Neural crest cell (in vitro differentiated cells): ENCODE data around the gene CENPP. TPM values are rescaled to one million over a fixed set of nuclear protein-coding genes. Genes with fewer than 3 reads are reported as not detected.
A peak's percentile ranks its signal among the peaks of the same experiment; 100 is the strongest.

Source experiments
- DNase-seq: peaks from one replicate; pipeline ENCODE4 v3.0.0; 2021; ENCODE audit warnings: low read depth, mixed read lengths, low spot score
- H3K27ac Mint-ChIP-seq: one replicate; pipeline ENCODE4 v1.8.0; 2021; ENCODE audit warnings: mild to moderate bottlenecking, mixed read lengths; ENCODE audit not compliant: unreplicated experiment
- H3K27me3 Mint-ChIP-seq: 2 replicates; pipeline ENCODE4 v1.8.0; 2021; ENCODE audit warnings: low read depth, mild to moderate bottlenecking, mixed read lengths
- H3K36me3 Mint-ChIP-seq: 2 replicates; pipeline ENCODE4 v1.8.0; 2021; ENCODE audit warnings: low read depth, mild to moderate bottlenecking, mixed read lengths
- H3K4me1 Mint-ChIP-seq: 2 replicates; pipeline ENCODE4 v1.8.0; 2021; ENCODE audit warnings: mixed read lengths
- H3K4me3 Mint-ChIP-seq: one replicate; pipeline ENCODE4 v1.8.0; 2021; ENCODE audit warnings: mild to moderate bottlenecking, mixed read lengths
- H3K9me3 Mint-ChIP-seq: 2 replicates; pipeline ENCODE4 v1.8.0; 2021; ENCODE audit warnings: mixed read lengths
- long read RNA-seq: library from polyadenylated mRNA; unstranded; transcript quantifications from one replicate; pipeline ENCODE4 v2.0.0, GENCODE V29; 2020
- total RNA-seq: library from RNA; stranded (reverse); gene quantifications from 2 replicates; pipeline ENCODE4 v1.2.1, GENCODE V29; 2021
- TF ChIP-seq, protein P1 (sequence below): fragments of 200-600 bp; sonication (generic); conservative IDR thresholded peaks from 2 replicates; pipeline ENCODE4 v1.5.0; 2021; ENCODE audit warnings: antibody characterized with exemption, mild to moderate bottlenecking

The CENPP gene
- total RNA-seq: 15.7 and 17.9 TPM in 2 replicates
- long read RNA-seq, partial matches to known transcripts: 0 of 1 reads
- long read RNA-seq, other reads (novel, unspliced or antisense): 1 of 1 reads

GRCh38 chr9:92325269-92325990, at the start of gene CENPP, which contains the start of gene NOL8:
Gene CENPP, plus strand, starts transcription at chr9:92325953.
Gene NOL8, minus strand, starts transcription at chr9:92325350. Its CDS starts 1,189 bp downstream, at chr9:92324161.
- peak within 1 kb of the TSS; percentile 99 for H3K4me3 Mint-ChIP-seq
- H3K27ac Mint-ChIP-seq: peak within 1 kb of the TSS; percentile 99
- TF ChIP-seq, protein P1, sequence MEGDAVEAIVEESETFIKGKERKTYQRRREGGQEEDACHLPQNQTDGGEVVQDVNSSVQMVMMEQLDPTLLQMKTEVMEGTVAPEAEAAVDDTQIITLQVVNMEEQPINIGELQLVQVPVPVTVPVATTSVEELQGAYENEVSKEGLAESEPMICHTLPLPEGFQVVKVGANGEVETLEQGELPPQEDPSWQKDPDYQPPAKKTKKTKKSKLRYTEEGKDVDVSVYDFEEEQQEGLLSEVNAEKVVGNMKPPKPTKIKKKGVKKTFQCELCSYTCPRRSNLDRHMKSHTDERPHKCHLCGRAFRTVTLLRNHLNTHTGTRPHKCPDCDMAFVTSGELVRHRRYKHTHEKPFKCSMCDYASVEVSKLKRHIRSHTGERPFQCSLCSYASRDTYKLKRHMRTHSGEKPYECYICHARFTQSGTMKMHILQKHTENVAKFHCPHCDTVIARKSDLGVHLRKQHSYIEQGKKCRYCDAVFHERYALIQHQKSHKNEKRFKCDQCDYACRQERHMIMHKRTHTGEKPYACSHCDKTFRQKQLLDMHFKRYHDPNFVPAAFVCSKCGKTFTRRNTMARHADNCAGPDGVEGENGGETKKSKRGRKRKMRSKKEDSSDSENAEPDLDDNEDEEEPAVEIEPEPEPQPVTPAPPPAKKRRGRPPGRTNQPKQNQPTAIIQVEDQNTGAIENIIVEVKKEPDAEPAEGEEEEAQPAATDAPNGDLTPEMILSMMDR: no peak
- DNase-seq: peak; percentile 67
- no peaks in the 10 kb centered on the region for H3K27me3 Mint-ChIP-seq
- H3K9me3 Mint-ChIP-seq: no peaks in the 10 kb centered on the region
- H3K4me1 Mint-ChIP-seq: peaks cover 30% of the 10 kb centered on the region
- no peaks in the 10 kb centered on the region for H3K36me3 Mint-ChIP-seq

GRCh38 chr9:92276331-92277032, 49.3 kb upstream of the CENPP start:
- Mint-ChIP-seq H3K27me3 (no peaks in the 10 kb centered on the region), H3K4me3 (no peak overlapping the region), H3K9me3 (no peaks in the 10 kb centered on the region), H3K27ac (no peak overlapping the region), H3K36me3 (peaks cover 4% of the 10 kb centered on the region), H3K4me1 (no peaks in the 10 kb centered on the region)
- no peak for DNase-seq
- TF ChIP-seq, protein P1: no peak

- no peak overlapping the region for H3K4me3 Mint-ChIP-seq
- peaks cover 4% of the 10 kb centered on the region for H3K36me3 Mint-ChIP-seq
- no peak for DNase-seq
- H3K27me3 Mint-ChIP-seq: no peaks in the 10 kb centered on the region
- H3K9me3 Mint-ChIP-seq: no peaks in the 10 kb centered on the region
- no peak overlapping the region for H3K27ac Mint-ChIP-seq
- H3K4me1 Mint-ChIP-seq: no peaks in the 10 kb centered on the region
- TF ChIP-seq, protein P1: no peak
Observed at GRCh38 chr9:92278110-92278509, 47.6 kb upstream of the CENPP start.

DNA sequence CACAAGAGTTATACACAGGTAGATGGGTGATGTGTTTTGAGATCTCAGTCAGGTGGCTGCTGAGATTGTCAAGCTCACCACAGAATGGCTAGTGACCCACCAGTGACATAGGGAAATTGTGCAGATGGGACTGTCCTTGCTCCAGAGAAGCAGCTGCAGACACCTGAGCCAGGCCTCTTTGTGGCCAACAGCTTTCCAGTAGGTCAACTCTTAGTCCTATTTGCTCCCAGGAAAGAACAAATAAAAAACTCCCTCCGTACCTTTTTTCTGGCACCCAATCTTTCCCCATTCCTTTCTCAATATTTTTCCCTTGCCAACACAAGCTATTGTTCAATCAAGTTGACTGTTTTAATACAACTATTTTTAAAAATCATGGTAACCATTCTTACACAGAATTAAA, 46.5 kb upstream of the CENPP start:
- Mint-ChIP-seq H3K27me3 (no peaks in the 10 kb centered on the region), H3K27ac (no peak overlapping the region), H3K4me3 (no peak overlapping the region), H3K4me1 (no peaks in the 10 kb centered on the region), H3K9me3 (no peaks in the 10 kb centered on the region), H3K36me3 (peaks cover 3% of the 10 kb centered on the region)
- TF ChIP-seq, protein P1: no peak
- no peak for DNase-seq

- H3K4me3 Mint-ChIP-seq: peak overlapping the region; percentile 45
- H3K9me3 Mint-ChIP-seq: no peaks in the 10 kb centered on the region
- no peaks in the 10 kb centered on the region for H3K27me3 Mint-ChIP-seq
- H3K27ac Mint-ChIP-seq: no peak overlapping the region
- TF ChIP-seq, protein P1: no peak
- no peak for DNase-seq
- H3K36me3 Mint-ChIP-seq: peaks cover 25% of the 10 kb centered on the region
- peaks cover 28% of the 10 kb centered on the region for H3K4me1 Mint-ChIP-seq
Observed at GRCh38 chr9:92289708-92290390, 35.9 kb upstream of the CENPP start.
